T-helper 1 cell (primary cell): ENCODE data around the gene NRXN2.

Source experiments
- DNase-seq, 5 donors: peaks; one replicate each; pipeline ENCODE4 v3.0.0-alpha.2; 2012 to 2020

Gene NRXN2

DNA sequence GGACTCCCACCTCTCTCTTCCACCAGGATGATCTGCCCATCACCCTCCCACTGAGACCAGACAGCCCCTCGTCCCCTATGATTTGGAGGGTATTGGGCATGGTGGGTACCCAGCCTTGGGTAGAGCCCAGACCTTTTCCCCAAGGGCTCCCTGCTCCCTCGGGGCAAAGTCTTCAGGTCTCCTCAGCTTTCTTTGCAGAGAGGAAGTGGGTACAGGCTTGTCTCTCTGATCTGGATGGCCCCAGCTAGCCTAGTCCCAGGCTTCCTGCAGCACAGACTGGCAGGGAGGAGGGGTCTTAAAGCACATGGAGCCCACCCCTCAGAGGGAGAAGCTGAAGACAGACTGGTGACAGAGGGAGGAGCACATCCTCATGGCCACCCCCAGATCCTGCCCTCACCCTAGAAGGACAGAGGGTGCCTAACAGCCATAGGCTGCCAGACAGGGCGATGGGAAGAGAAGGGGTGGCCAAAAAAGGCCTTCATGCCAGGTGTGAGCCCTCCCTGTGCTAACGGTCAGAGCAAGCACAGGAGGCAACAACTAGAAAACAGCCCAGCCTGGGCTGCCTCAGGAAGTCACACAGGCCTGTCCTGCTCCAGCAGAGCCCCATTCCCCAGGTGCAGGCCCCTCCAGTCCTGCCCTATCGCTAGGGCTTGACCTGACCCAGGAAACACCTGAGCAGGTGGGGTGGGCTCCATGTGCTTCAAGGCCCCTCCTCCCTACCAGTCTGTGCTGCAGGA lies 101.5 kb downstream of the NRXN2 start:
- no peak for DNase-seq

DNA sequence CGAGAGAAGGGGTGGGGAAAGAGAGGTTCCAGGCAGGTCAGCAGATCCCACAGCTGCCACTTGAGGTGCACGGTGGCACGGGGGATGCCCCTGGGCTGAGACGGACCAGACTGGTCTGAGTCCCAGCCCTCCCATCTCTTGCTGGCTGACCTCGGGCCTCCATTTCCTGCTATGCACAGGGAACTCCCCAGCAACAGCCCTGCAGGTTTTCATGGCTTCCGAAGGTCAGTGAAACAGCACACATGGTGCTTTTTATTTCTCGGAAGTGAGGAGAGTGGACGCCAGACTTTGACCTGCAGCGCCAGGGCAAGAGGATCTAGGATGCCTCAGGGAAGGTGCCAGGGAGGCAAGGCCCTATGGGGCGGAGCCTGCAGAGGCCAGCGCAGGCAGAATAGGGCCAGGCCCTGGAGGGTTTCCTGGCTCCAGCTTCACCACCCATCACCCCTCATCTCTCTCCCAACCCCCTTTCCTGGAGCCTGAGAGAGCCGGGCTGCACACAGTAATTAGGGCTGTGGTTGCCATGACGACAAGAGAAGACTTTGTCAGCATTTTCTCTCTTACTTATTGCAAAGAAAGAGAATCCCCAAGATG lies 102.5 kb downstream of the NRXN2 start:
- DNase-seq, result no peak

DNA sequence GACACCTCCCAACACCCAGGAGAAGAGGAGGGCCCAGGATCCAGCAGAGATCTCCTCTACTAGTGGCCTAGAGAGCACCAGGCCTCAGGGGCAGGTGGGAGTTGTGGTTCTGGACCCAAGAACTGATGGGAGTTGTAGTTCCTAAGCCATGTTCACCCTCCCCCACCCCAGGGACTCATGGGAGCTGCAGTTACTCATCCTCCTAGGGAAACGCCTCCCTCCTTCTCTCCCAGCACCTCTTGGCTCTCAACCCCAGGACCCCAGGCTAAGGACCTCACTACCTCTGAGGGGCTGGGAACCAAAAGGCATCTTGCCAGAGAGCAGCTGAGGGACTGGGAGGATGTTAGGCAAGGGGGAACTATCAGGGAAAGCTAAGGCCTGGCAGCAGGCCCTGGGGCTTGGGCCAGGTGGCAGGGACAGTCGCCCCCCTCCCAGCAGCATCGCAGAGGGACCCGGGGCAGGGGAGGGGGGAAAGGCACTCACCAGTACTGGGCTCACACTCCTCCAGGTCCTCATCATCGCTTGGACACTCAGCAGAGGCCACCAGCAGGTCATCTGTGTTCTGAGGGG lies 103.1 kb downstream of the NRXN2 start:
- DNase-seq, result no peak

DNA sequence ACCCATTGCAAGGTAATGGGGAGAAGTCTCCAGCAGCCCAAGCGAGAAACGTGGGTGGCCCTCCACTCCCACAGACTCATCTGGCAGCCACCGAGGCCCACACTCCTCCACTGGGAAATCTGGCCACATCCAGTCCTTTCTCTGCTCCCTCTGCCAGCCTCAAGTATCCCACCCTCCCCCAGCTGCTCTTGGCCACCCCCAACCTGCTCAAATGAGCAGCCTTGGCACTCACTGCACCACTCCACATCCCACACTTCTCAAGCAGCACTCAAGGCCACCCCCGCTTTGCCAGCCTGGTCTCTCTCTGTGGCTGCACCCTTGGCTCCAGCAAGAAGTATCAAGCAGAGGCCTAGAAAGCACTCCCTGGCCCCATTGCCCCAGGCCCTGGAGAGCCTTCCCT lies 103.8 kb downstream of the NRXN2 start:
- DNase-seq, result no peak

DNA sequence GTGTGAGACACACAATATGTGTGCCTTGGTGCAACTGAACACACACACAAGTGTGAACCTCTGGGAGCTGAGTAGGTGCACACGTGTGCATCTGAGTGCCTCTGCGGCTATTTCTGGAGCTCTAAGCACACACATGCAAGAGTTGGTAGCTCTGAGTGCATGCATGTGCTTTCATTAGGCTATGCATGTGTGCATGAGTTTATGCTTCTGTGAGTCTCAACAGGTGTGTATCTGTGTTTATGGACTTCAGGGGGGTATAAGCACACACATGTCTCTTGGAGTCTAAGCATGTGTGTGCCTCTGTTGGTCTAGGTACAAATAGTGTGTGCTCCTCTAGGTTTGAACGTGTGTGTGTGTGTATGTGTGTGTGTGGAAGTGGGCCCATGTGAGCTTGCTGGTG lies 106.2 kb downstream of the NRXN2 start:
- DNase-seq, result no peak

DNA sequence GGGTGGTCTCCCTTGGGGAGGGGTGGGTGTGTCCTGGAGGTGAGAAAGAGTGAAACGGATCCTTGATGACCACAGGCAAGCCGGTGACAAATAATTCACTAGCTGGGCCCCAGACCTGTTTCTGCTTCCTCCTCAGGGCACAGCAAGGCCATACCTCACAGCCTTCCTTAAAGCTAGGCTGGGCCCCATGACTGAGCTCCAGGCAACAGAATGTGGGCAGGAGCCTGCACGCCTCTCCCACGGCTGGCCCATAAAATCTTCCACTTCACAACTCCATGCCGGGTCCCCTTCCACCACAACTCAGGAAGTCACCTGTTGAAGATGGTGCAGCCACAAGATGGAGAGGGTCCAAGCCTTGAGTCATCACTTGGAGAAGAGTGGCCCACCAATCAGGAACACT lies 108.1 kb downstream of the NRXN2 start:
- no peak for DNase-seq

DNA sequence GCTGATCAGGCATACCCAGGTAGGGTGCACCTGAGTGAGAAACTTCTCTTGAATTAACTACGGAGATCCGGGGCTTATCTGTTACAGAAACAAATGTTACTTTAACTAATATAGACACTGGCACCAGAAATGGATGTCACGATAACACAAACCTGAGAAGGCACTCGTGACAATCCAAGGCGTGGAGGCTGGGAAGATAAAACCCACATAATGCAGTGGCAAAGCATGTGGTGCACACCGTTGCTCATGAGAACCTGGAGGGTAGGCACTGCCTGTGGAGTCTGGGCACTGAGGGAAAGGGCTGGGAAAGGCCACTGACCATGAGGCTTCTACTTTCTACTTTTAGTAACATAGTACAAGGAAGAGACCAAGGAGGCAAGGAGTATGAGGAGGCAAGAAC lies 109.3 kb downstream of the NRXN2 start:
- DNase-seq, result no peak

DNA sequence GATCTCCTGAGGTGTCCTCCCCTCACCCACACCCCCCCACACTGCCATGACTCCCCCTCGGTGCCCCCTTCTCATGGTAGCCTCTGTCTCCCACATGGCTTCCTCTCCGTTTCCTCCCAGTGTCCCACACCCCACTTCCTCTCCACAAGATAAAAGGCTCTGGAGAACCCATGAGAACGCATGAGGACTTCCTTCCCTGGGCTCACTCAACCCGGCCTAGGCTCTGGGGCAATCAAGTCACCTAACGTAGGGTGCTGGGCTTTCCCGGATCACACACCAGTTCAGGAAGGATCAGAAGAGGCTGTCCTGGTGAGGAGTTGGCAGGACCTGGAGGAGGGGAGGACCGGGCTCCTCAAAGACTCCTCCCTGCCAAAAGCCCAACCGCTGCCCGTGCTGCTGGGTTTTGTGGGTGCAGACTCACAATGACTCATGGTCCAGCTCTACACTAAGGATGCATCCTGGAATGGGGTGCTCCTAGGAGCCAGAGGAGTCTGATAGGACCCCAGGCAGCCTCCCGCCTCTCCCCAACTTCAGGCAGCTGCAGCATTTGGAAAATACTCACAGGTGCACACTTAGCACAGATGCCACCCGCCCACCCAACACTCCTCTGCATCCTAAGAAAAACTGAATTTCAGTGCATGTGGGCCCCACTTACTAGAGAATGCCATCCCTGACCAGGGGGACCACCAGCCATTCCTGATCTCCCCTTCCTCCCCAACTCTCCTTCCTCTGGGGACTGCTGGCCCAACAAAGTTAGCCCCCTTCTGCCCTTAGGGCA lies 110.9 kb downstream of the NRXN2 start:
- DNase-seq, result no peak

DNA sequence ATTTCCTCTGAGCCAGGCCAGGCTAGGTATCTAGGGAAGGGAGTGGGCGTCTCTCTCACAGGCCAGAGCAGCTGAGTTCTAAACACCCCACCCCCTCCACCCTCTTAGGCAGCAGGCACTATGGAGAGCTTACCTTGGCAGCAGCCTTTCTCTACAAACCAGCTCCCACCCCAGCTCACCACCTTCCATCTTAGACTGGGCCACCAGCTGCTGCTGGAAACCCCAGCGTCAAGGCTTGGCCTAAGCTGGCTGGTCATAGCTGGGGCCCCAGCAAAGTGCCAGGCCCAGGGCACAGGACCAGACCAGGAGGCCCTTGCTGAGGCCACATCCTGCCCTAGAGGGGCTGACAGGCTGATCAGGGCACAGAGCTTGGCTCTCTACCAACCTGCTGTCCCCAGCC lies 111.8 kb downstream of the NRXN2 start:
- no peak for DNase-seq

DNA sequence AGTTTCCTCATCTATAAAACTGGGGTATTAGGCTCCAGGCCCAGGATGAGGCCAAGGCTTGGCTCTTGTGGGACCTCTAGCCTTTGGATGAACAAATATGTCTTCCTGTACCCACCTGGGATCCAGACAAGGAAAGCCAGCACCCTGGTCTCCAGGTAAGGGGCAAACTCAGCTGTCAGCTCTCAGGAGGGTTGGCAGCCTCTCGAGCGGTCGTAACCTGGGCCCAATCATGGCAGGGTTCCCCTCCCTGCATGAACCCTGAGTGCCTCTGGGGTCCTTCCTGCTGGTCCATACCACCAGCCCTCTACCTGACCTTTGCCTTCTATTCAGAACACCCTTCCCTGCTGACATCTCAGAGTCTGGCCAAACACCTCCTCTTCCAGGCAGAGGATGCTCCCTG lies 112.4 kb downstream of the NRXN2 start:
- DNase-seq, result no peak

GRCh38 chr11:64609436-64610047 lies 113.5 kb downstream of the NRXN2 start:
- no peak for DNase-seq

DNA sequence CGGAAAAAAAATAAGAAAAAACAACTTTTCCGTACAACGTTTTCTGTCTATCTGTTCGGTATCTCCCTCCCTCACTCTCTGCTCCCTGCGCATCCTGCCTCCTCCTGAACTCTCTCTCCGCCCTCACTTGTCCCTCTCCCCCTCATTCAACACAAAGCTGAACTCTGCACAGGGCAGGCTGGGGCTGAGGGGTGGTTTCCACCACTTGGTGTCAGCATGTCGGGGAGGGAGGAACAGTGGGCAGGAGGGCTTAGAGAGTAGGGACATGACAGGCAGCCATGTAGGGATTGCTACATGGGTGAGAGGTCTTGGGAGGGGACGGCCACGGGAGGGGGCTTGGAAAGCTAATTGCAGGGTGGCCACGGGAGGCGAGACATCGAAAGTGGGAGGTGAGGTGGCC lies 114.4 kb downstream of the NRXN2 start:
- DNase-seq, result no peak

DNA sequence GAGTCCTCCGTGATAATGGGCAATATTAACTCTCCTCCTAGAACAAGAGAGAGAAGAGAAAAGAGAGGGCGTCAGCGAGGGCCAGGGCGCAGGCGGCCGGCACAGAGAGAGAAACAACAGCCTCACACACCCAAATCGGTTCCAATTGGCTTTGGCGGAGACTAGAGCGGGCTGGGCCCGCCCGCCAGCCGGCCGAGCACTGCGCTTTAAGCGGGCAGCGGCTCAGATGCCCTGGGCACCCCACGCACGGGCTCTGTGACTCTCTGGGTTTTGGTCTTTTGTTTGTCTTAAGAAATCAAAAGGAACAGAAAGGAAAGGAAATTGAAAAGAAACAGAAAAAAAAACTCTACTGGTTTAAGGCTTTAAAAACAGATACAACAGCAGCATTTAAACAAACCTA lies 115.0 kb downstream of the NRXN2 start:
- DNase-seq, result no peak

DNA sequence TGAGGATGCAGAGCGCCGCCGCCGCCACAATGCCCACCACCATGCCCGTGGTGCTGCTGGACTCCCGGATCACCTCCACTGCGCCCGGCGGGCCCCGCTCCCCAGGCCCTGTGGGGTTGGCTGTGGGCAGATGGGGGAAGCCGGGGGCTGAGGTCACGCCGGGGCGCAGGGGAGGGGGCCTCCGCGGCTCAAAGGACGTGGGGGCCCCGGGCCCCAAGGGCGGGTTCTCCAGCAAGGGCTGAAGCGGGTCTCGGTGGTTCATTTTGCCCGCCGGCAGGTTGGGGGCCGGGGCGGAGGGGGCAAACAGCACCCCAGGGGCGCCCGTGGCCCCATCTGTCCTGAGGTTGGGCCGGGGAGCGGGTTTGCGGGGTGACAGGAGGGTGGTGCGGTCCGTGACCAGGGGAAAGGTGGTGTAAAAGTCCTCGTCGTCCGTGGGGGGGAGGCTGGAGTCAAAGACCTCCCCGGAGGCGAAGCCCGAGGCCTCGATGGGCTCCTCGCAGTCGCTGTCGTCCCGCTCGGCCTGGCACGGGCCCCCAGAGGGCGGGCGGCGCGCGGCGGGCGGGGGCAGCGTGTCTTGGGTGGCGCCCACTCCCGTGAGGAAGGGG lies 115.5 kb downstream of the NRXN2 start:
- DNase-seq, result no peak

- DNase-seq, result no peak
Measured at GRCh38 chr11:64606796-64607380, 116.1 kb downstream of the NRXN2 start.

DNA sequence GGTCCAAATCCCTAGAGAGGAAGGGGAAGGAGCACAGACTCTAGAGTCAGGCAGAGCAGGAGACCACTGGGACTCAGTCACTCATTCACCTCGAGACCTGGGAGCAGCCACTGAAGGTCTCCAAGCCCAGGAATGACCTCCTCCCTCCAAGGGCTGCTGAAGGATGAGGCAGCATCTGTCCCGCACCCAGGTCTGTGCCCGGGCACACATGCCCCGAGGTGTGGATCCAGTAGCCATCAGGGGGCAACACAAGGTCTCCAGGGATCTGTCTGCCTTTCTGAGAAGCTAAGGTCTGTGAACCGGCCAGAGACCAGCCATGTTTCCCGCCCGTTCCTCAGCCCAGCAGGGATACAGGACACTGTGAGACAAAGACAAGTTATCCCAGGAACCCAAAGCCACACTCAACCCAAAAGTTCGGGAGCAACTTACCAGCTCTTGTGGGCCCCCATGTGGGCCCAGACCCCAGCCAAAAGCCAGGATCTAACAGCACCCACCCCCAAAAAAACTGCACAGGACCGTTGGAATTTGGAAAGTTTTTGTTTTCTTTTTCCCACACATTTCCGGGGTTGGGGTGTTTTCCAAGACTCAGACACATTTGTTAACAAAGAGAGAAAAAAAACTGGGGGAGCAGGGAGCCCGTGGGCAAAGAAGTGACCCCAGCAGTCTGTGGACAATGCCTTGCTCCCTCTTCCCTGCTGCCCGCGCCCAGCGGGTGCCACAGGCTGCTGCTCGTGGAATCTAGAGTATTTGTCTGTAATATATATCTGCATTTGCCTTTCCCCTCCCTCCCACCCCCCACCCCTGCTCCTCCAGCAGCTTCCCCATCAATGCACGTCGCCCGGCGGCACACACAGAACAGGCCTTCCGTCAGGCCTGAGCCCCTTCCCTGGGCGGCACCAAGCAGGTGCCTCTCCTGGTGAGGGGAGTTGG lies 117.1 kb downstream of the NRXN2 start:
- DNase-seq, result no peak

- DNase-seq, result no peak
Measured at GRCh38 chr11:64605244-64605560, 117.8 kb downstream of the NRXN2 start.

GRCh38 chr11:64604458-64605243 lies 118.3 kb downstream of the NRXN2 start:
- DNase-seq, result no peak

DNA sequence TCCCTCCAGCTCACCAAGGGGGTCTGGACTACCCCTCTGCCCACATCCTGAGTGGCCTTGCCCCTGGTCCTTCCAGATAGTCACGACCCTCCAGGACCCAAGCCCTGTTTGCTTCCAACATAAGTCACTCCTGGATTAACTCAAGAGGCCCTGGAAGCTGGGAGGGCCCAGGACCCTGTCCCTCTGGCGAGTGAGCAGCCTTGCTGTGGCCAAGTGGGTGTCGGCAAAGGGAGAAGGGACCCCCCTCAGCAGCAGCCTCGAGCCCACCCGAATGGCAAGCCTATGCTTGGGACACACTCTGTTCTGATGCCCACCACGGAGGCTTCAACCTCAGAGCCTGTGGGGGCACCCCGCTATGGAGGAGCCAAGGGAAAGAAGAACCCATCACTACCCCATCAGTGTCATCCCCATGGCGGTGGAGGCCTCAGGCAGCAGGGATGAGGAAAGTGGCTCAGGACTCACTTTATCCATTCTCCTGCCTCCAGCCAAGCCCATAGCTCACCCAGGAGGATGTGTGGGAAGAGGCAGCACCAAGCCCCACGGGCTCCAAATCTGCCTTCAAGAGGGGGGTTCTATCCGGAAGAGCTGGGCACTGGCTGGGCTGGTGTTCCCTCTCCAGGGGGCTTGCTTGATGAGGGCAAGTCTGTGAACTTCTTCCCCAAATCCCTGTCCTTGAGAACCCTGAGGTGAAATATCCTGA lies 119.4 kb downstream of the NRXN2 start:
- no peak for DNase-seq

GRCh38 chr11:64602466-64603070 lies 120.4 kb downstream of the NRXN2 start:
- no peak for DNase-seq
